Measurements from ENCODE around the gene OVCH2.

DNA sequence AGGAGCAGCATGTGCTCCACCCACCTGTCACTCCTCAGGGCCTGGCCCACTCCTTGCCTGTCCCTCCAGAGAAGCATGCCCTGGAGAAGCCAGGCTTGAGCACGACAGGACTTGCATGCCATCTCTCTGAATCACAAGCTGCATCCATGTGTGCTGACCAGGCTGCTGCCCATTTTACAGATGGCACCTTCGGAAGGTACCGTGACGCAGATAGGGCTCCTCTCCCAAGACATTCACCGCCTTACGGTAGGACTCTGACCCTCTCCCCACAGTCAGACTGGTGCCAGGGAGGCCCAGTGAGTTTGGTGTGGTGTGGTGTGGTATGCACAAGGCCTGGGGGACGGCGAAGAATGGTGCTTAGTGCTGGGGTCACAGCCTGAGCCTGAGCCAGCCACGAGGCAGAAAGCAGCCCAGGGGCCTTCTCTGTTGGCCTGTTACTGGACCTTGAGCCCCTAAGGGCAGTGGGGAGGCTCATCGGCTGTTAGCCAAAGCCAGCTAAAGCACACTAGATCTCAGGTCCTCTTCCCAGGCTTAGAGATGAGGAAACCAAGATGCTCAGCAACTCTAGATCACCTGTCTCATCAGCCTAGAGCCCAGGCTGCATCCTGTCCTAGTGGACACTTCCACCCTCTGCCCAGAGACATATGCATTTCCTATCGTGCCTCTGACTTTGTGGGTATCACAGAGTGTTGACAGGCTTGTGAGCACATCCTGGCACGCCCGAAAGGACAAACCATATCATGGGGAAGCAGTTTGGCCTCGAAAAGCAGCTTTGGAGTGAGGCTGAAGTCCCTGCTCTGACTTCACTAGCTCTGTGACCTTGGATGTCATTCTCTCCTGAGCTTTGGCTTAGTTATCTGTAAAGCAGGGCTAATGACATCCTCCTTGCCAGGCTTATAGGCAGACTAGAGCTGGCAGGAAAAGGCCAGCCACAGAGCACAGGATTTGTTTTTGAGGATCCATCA lies 50.7 kb downstream of the OVCH2 start:
- TF ChIP-seq EP300 (IDR thresholded peaks at IDR 0.05) (no peak), POLR2A (IDR thresholded peaks at IDR 0.05) (no peak)

All from stomach (tissue), 4 donors.